ENCODE data around the gene CELA3B. TPM values are rescaled to one million over a fixed set of nuclear protein-coding genes. Genes with fewer than 3 reads are reported as not detected.
"Not testable (repeated sequence)": the region's sequence is repeated elsewhere in the genome, so short reads cannot be mapped to it uniquely, and the experiment has no call there.

Gene CELA3B
- total RNA-seq, 2 donors from 2014 or later, result 12,815 to 27,120 TPM

- no peak overlapping the region for H3K27ac ChIP-seq
- no peaks in the 10 kb centered on the region for H3K9me3 ChIP-seq
- intact Hi-C loops (cut with DNase I), result no loop called here
- no peaks in the 10 kb centered on the region for H3K27me3 ChIP-seq
- H3K36me3 ChIP-seq (replicated peaks in 1 of 2; ENCODE audit: insufficient read depth in 1 of 2, low read depth in 2 of 2), result no peaks in the 10 kb centered on the region
- peaks cover 47% of the 10 kb centered on the region for H3K4me1 ChIP-seq
- 80 to 84% methylated on average over 10 of the region's 10 CpGs for WGBS, 2 donors
- no peak overlapping the region for H3K4me3 ChIP-seq
- TF ChIP-seq CTCF (IDR thresholded peaks at IDR 0.05) (no peak), POLR2A (IDR thresholded peaks at IDR 0.05) (no peak)
- ATAC-seq, result no peak
- DNase-seq, result no peak
Measured at GRCh38 chr1:21942464-21942863, 34.4 kb upstream of the CELA3B start.

GRCh38 chr1:21942959-21943640, 33.7 kb upstream of the CELA3B start:
- peak in 1 of 4 donors; percentile 35 for DNase-seq
- intact Hi-C loops (cut with DNase I); ATAC-seq; H3K36me3 ChIP-seq (replicated peaks in 1 of 2; ENCODE audit: insufficient read depth in 1 of 2, low read depth in 2 of 2); H3K27me3 ChIP-seq; H3K9me3 ChIP-seq; H3K4me3 ChIP-seq: not testable (repeated sequence)
- H3K4me1 ChIP-seq, result peaks cover 41% of the 10 kb centered on the region
- 62 to 64% methylated on average over 19 of the region's 19 CpGs for WGBS, 2 donors
- peak overlapping the region in 2 of 4 donors; percentile 12 to 14 for H3K27ac ChIP-seq

- Histone ChIP-seq H3K4me1 (peaks cover 25% of the 10 kb centered on the region), H3K36me3 (replicated peaks in 1 of 2; ENCODE audit: insufficient read depth in 1 of 2, low read depth in 2 of 2) (no peaks in the 10 kb centered on the region), H3K9me3 (no peaks in the 10 kb centered on the region), H3K27me3 (no peaks in the 10 kb centered on the region), H3K27ac (peak overlapping the region in 2 of 4 donors; percentile 54 to 60), H3K4me3 (no peak overlapping the region)
- DNase-seq (no peak), ATAC-seq (no peak)
- 78 to 88% methylated on average over 3 of the region's 3 CpGs for WGBS, 2 donors
- intact Hi-C loops (cut with DNase I), result no loop called here
- no peak for TF ChIP-seq CTCF (IDR thresholded peaks at IDR 0.05)
- TF ChIP-seq POLR2A (IDR thresholded peaks at IDR 0.05), result no peak
Measured at GRCh38 chr1:21944733-21945073, 32.1 kb upstream of the CELA3B start.

- WGBS, 2 donors, result 70 to 72% methylated on average over 4 to 11 of the region's 11 CpGs
- no peak overlapping the region for H3K4me3 ChIP-seq
- H3K27me3 ChIP-seq, result no peaks in the 10 kb centered on the region
- ATAC-seq (peak; percentile 31), DNase-seq (no peak)
- intact Hi-C loops (cut with DNase I), result no loop called here
- peaks cover 16% of the 10 kb centered on the region for H3K4me1 ChIP-seq
- no peaks in the 10 kb centered on the region for H3K36me3 ChIP-seq (replicated peaks in 1 of 2; ENCODE audit: insufficient read depth in 1 of 2, low read depth in 2 of 2)
- no peak overlapping the region for H3K27ac ChIP-seq
- H3K9me3 ChIP-seq, result no peaks in the 10 kb centered on the region
- peak in 1 of 7 experiments; percentile 3 for TF ChIP-seq CTCF (IDR thresholded peaks at IDR 0.05)
- TF ChIP-seq POLR2A (IDR thresholded peaks at IDR 0.05), result no peak
Measured at GRCh38 chr1:21946836-21947587, 29.8 kb upstream of the CELA3B start.

GRCh38 chr1:21950734-21951133, 26.1 kb upstream of the CELA3B start:
- ATAC-seq, result no peak
- no peaks in the 10 kb centered on the region for H3K27me3 ChIP-seq
- H3K27ac ChIP-seq, result no peak overlapping the region
- 83 to 87% methylated on average over 1 to 7 of the region's 7 CpGs for WGBS, 2 donors
- intact Hi-C loops (cut with DNase I), result no loop called here
- no peak for DNase-seq
- no peaks in the 10 kb centered on the region for H3K9me3 ChIP-seq
- TF ChIP-seq POLR2A (IDR thresholded peaks at IDR 0.05) (no peak), CTCF (IDR thresholded peaks at IDR 0.05) (no peak)
- no peaks in the 10 kb centered on the region for H3K36me3 ChIP-seq (replicated peaks in 1 of 2; ENCODE audit: insufficient read depth in 1 of 2, low read depth in 2 of 2)
- peaks cover 7% of the 10 kb centered on the region for H3K4me1 ChIP-seq
- no peak overlapping the region for H3K4me3 ChIP-seq

Measured in body of pancreas (tissue), 4 donors.